Lung (tissue), 12 donors: Measurements from ENCODE around the gene PARVB. TPM values are rescaled to one million over a fixed set of nuclear protein-coding genes. Genes with fewer than 3 reads are reported as not detected.
A peak's percentile ranks its signal among the peaks of the same experiment; 100 is the strongest.
"Not testable (repeated sequence)": the region's sequence is repeated elsewhere in the genome, so short reads cannot be mapped to it uniquely, and the experiment has no call there.

ENCODE experiments used
- ATAC-seq: fragments of 200-7000 bp; cut with Tn5 transposase; one replicate; pipeline ENCODE4 v1.9.1; 2020; ENCODE audit warnings: moderate number of reproducible peaks; ENCODE audit not compliant: insufficient read depth, low FRiP score
- DNase-seq, 3 donors: peaks; one replicate each; pipeline ENCODE4 v3.0.0-alpha.2; 2013 to 2017
- H3K27ac ChIP-seq, 2 donors: one replicate each; pipeline ENCODE4 v1.5.1; 2013; ENCODE audit warnings: mild to moderate bottlenecking in 2 of 2, moderate library complexity in 2 of 2, control low read depth in 1 of 2, inconsistent platforms in 1 of 2, low read depth in 1 of 2, low read length in 1 of 2
- H3K27me3 ChIP-seq, 3 donors: one replicate each; pipeline ENCODE4 v1.5.1; 2013; ENCODE audit warnings: low read length in 2 of 3; ENCODE audit not compliant: control insufficient read depth in 3 of 3, insufficient read depth in 3 of 3
- H3K36me3 ChIP-seq, 4 donors: one replicate each; pipeline ENCODE4 v1.5.1; 2013; ENCODE audit warnings: low read length in 4 of 4, mild to moderate bottlenecking in 1 of 4, moderate library complexity in 1 of 4; ENCODE audit not compliant: control insufficient read depth in 4 of 4, insufficient read depth in 4 of 4
- H3K4me1 ChIP-seq, 5 donors: one replicate each; pipeline ENCODE4 v1.5.1; 2013; ENCODE audit warnings: low read length in 5 of 5, mild to moderate bottlenecking in 2 of 5, moderate library complexity in 1 of 5; ENCODE audit not compliant: control insufficient read depth in 5 of 5, insufficient read depth in 5 of 5
- H3K4me3 ChIP-seq: one replicate; pipeline ENCODE4 v1.5.1; 2013; ENCODE audit warnings: mild to moderate bottlenecking, control low read depth, moderate library complexity
- H3K9ac ChIP-seq, 2 donors: one replicate each; pipeline ENCODE4 v1.5.1; 2013; ENCODE audit warnings: low read length in 2 of 2, control low read depth in 1 of 2; ENCODE audit not compliant: insufficient read depth in 1 of 2
- H3K9me3 ChIP-seq, 4 donors: one replicate each; pipeline ENCODE4 v1.5.1; 2013; ENCODE audit warnings: low read length in 3 of 4, mild to moderate bottlenecking in 1 of 4, moderate library complexity in 1 of 4; ENCODE audit not compliant: control insufficient read depth in 4 of 4, insufficient read depth in 3 of 4
- WGBS, 2 donors: extraction: QIAGEN DNeasy Blood & Tissue Kit; methylation state at CpG; one replicate each; pipeline ENCODE4 v1.1.7; 2013; 5-methylcytosine and 5-hydroxymethylcytosine counted together
- polyA plus RNA-seq, 2 donors: library from polyadenylated mRNA; stranded (reverse); fragments of 200-250 nt; gene quantifications; one replicate each; pipeline ENCODE4 v1.2.1, GENCODE V29; 2013
- total RNA-seq, 2 donors: library from RNA; depleted of rRNA in 1 of 2; stranded (reverse); fragments of >200 nt in 1 of 2; gene quantifications; one replicate each; pipeline ENCODE4 v1.2.1, GENCODE V29; 2014 to 2021
- TF ChIP-seq, protein P1 (sequence below): IDR thresholded peaks from 2 replicates; pipeline ENCODE4 v1.5.1; 2012; ENCODE audit warnings: mild to moderate bottlenecking; ENCODE audit errors: control extremely low read depth, extremely low read depth
- donor health status: control.
- donor health status: control.
- donor health status: Bipolar disorder and iron deficiency.
- donor health status: healthy.
- donor health status: DM: yes; HTN: yes; CAD: no.

The PARVB gene
- total and polyA plus RNA-seq, 4 donors: 16.9 to 64.2 (median 49.7) TPM

DNA sequence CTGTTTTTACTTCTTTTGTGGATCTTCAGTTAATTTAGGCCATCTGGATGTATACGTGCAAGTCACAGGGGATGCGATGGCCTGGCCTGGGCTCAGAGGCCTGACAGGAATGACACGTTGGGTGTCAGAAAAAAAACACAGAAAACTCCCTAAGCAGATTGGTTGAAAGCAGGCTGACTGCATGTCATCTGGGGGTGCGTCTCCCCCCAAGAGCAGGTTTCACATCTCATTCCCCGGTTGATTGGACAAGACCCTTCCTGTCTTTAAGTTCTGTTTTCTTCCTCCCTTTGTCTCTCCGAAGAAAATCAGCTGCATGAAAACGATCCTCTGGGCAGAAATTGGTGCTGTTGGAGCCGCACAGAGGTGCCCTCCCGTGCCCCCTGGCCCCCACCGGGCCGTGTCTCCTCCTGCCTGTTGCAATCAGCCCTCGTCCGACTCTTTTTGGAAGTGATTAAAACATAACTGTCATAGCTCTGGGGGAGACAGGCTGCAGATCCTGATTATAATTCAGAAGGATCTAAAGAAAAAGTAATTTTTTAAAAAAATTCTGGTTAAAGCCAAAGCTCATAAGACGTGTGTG lies 84.8 kb downstream of the PARVB start:
- peaks cover 0 to 18% (median 8%) of the 10 kb centered on the region in 5 donors for H3K4me1 ChIP-seq
- peaks cover 0 to 9% (median 3%) of the 10 kb centered on the region in 4 donors for H3K36me3 ChIP-seq
- H3K9me3 ChIP-seq: no peaks in the 10 kb centered on the region
- DNase-seq (peak; percentile 71 to 82 (median 74)), ATAC-seq (no peak)
- H3K9ac ChIP-seq: no peak overlapping the region
- H3K4me3 ChIP-seq: no peak overlapping the region
- TF ChIP-seq, protein P1, sequence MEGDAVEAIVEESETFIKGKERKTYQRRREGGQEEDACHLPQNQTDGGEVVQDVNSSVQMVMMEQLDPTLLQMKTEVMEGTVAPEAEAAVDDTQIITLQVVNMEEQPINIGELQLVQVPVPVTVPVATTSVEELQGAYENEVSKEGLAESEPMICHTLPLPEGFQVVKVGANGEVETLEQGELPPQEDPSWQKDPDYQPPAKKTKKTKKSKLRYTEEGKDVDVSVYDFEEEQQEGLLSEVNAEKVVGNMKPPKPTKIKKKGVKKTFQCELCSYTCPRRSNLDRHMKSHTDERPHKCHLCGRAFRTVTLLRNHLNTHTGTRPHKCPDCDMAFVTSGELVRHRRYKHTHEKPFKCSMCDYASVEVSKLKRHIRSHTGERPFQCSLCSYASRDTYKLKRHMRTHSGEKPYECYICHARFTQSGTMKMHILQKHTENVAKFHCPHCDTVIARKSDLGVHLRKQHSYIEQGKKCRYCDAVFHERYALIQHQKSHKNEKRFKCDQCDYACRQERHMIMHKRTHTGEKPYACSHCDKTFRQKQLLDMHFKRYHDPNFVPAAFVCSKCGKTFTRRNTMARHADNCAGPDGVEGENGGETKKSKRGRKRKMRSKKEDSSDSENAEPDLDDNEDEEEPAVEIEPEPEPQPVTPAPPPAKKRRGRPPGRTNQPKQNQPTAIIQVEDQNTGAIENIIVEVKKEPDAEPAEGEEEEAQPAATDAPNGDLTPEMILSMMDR: no peak
- H3K27me3 ChIP-seq: no peaks in the 10 kb centered on the region
- no peak overlapping the region for H3K27ac ChIP-seq
- 55 to 59% methylated on average over 14 of the region's 14 CpGs for WGBS, 2 donors

DNA sequence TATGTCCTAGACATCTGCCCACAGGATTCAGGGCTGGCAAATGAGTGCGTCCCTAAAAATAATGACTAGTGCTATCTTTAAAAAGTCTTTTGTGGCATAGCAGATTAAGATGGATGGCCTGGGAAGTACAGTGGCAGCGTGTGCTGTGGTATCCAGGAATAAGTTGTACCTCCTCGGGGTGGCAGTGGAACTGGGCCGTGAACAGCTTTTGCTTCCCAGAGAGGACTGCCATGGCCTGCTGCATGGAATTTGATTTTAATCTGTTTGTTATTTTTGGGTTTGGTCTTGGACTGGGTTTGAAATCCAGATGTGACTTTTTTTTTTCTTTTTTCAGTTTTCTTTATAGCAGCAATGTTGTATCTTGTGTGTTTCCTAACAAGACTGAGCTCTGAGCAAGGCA lies 85.3 kb downstream of the PARVB start:
- Histone ChIP-seq H3K36me3 (peaks cover 0 to 4% (median under 1%) of the 10 kb centered on the region in 4 donors), H3K27me3 (no peaks in the 10 kb centered on the region), H3K4me3 (no peak overlapping the region), H3K4me1 (peaks cover 0 to 18% (median 8%) of the 10 kb centered on the region in 5 donors), H3K9ac (no peak overlapping the region), H3K9me3 (no peaks in the 10 kb centered on the region), H3K27ac (no peak overlapping the region)
- TF ChIP-seq, protein P1: no peak
- 74 to 81% methylated on average over 4 of the region's 4 CpGs for WGBS, 2 donors
- no peak for ATAC-seq
- peak in 2 of 3 donors; percentile 14 to 25 for DNase-seq

DNA sequence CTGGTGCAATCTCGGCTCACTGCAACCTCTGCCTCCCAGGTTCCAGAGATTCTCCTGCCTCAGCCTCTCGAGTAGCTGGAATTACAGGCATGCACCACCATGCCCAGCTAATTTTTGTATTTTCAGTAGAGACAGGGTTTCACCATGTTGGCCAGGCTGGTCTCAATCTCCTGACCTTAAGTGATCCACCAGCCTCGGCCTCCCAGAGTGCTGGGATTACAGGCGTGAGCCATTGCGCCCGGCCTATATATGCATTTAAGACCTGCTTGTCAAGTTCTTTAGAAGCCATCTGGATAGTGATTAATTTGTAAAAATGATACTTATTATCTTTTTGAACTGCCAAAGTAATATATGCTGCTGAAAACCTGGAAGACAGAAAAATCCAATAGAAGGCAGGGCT lies 86.6 kb downstream of the PARVB start:
- H3K9ac ChIP-seq, H3K9me3 ChIP-seq, H3K36me3 ChIP-seq, H3K27ac ChIP-seq, ATAC-seq, H3K27me3 ChIP-seq, DNase-seq, H3K4me3 ChIP-seq: not testable (repeated sequence)
- H3K4me1 ChIP-seq: peaks cover 0 to 18% (median 8%) of the 10 kb centered on the region in 5 donors
- WGBS, 2 donors: 95 to 97% methylated on average over 6 of the region's 6 CpGs

DNA sequence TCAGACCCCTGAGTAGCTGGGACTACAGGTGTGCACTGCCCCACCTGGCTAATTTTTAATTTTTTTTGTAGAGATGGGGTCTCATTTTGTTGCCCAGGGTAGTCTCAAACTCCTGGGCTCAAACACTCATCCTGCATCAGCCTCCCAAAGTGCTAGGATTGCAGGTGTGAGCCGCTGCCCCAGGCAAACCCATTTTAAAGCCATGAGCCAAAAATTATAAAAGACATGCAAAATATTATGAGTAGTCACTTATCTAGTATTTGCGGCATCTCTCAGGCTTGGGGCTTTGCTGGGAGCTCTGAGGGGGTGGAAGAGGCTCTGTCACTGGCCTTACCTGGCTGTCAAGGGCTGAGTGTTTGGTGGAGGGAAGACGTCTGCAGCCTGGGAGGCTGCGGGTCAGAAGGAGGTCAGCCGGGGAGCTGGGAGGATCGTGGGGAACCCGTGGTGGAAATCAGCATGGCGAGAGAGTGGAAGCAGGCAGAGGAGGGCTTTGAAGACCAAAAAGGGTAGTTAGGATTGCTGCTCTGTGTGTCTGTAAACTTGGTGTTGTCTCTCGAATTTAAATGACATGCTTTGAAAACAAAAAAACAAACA lies 87.6 kb downstream of the PARVB start:
- Histone ChIP-seq H3K4me3 (no peak overlapping the region), H3K36me3 (no peaks in the 10 kb centered on the region), H3K9ac (no peak overlapping the region), H3K27ac (no peak overlapping the region), H3K4me1 (peaks cover 0 to 18% (median 8%) of the 10 kb centered on the region in 5 donors), H3K27me3 (no peaks in the 10 kb centered on the region), H3K9me3 (no peaks in the 10 kb centered on the region)
- DNase-seq (no peak), ATAC-seq (no peak)
- WGBS, 2 donors: 78 to 89% methylated on average over 9 of the region's 9 CpGs
- TF ChIP-seq, protein P1: no peak
